Heart left ventricle (tissue), 13 donors: ENCODE measurements around the gene C1QTNF2.

Source experiments
- POLR2A ChIP-seq, 2 donors: fragments of 450-650 bp; IDR thresholded peaks; one replicate each; pipeline ENCODE4 v1.6.1; 2017; ENCODE audit warnings: antibody characterized with exemption in 2 of 2, mild to moderate bottlenecking in 2 of 2, moderate library complexity in 2 of 2
- TF ChIP-seq, protein P1 (sequence below), 12 donors: fragments of 200-600 bp; sonication (generic) in 4 of 12; IDR thresholded peaks; one replicate each; pipeline versions ENCODE4 v1.5.0 to v1.8.0; 2018 to 2022; ENCODE audit warnings: antibody characterized with exemption in 12 of 12, mild to moderate bottlenecking in 5 of 12
- donor health status: ischemic (EF 13 %, LVEDD 7.1; RV severe dilation, severe dysfunction).
- donor health status: DM: no; HTN: yes; CAD: no.
- donor health status: DM: no; HTN: no; CAD: no.
- donor health status: ischemic (EF 25% LVEDD 6.9; RV normal size, moderate dysfunction).
- donor health status: ischemic (EF 25% LVEDD 5.7; RV mildly dilated, moderate dysfunction).
- donor health status: ischemic (EF 35%, LVEDD 5.7; RV mildly dilated, moderate dysfunction).
- donor health status: nonischemic (EF 11% LVEDD 7.7; RV severe dilation, severe dysfunction).
- donor health status: DM: yes; HTN: yes; CAD: no.
- donor health status: PGD.
- donor health status: ischemic (EF 29% LVEDD 5.4; RV normal size, mild dysfunction).
- donor health status: nonischemic (EF 23%, LVEDD 6.1; RV moderate dilation, normal function).

- no peak for TF ChIP-seq POLR2A (IDR thresholded peaks at IDR 0.05)
- TF ChIP-seq, protein P1, sequence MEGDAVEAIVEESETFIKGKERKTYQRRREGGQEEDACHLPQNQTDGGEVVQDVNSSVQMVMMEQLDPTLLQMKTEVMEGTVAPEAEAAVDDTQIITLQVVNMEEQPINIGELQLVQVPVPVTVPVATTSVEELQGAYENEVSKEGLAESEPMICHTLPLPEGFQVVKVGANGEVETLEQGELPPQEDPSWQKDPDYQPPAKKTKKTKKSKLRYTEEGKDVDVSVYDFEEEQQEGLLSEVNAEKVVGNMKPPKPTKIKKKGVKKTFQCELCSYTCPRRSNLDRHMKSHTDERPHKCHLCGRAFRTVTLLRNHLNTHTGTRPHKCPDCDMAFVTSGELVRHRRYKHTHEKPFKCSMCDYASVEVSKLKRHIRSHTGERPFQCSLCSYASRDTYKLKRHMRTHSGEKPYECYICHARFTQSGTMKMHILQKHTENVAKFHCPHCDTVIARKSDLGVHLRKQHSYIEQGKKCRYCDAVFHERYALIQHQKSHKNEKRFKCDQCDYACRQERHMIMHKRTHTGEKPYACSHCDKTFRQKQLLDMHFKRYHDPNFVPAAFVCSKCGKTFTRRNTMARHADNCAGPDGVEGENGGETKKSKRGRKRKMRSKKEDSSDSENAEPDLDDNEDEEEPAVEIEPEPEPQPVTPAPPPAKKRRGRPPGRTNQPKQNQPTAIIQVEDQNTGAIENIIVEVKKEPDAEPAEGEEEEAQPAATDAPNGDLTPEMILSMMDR (IDR thresholded peaks at IDR 0.05): no peak
These were observed 9.6 kb upstream of the C1QTNF2 start for GRCh38 chr5:160380041-160380440.
